T-cell (primary cell): ENCODE data around the gene PKD1L1. TPM values are rescaled to one million over a fixed set of nuclear protein-coding genes. Genes with fewer than 3 reads are reported as not detected.

Source experiments
- ATAC-seq, 4 experiments: fragments of 200-7000 bp in 3 of 4; fragments of 150-1000 bp in 1 of 4; cut with Tn5 transposase; replicated peaks in 1 of 4; 1 replicate in 3 of 4; 2 replicates in 1 of 4; pipeline ENCODE4 v1.10.0; 2021; ENCODE audit warnings: moderate library complexity in 3 of 4, mild to moderate bottlenecking in 2 of 4, moderate number of reproducible peaks in 1 of 4
- CTCF ChIA-PET, 2 donors: fragments of 300-600 bp; sonication (Branson Sonifier 250); formaldehyde crosslinking; loops; one replicate each; lab custom pipeline; 2022; ENCODE audit warnings: antibody characterized with exemption in 2 of 2; lab: Charles Lee
- POLR2A ChIA-PET, 2 donors: fragments of 300-600 bp; sonication (Branson Sonifier 250); formaldehyde crosslinking; loops; one replicate each; lab custom pipeline; 2022; ENCODE audit warnings: antibody characterized with exemption in 2 of 2; lab: Charles Lee
- DNase-seq, 35 experiments: peaks; one replicate each; pipeline versions ENCODE4 v3.0.0 to v3.0.0-alpha.2; 2013 to 2023
- H3K27ac ChIP-seq: one replicate; pipeline ENCODE4 v1.5.1; 2013; ENCODE audit warnings: low read length
- H3K27me3 ChIP-seq, 2 experiments: replicated peaks in 1 of 2; 1 replicate in 1 of 2; 2 replicates in 1 of 2; pipeline versions ENCODE4 v1.6.1 to v1.7.0; 2013; ENCODE audit warnings: low read length in 1 of 2, mixed read lengths in 1 of 2; ENCODE audit not compliant: control insufficient read depth in 2 of 2, insufficient read depth in 2 of 2; ENCODE audit errors: extremely low read depth in 1 of 2
- H3K36me3 ChIP-seq, 2 donors: 1 replicate in 1 of 2; 2 replicates in 1 of 2; pipeline versions ENCODE4 v1.6.1 to v1.7.0; 2013; ENCODE audit warnings: low read length in 1 of 2; ENCODE audit not compliant: control insufficient read depth in 2 of 2, insufficient read depth in 1 of 2; ENCODE audit errors: extremely low read depth in 1 of 2
- H3K4me1 ChIP-seq, 2 experiments: 1 replicate in 1 of 2; 2 replicates in 1 of 2; pipeline versions ENCODE4 v1.6.1 to v1.7.0; 2013; ENCODE audit warnings: low read length in 2 of 2, mixed read lengths in 1 of 2; ENCODE audit not compliant: insufficient read depth in 2 of 2, control insufficient read depth in 1 of 2; ENCODE audit errors: extremely low read depth in 1 of 2
- H3K4me3 ChIP-seq, 2 donors: 1 replicate in 1 of 2; 2 replicates in 1 of 2; pipeline versions ENCODE4 v1.5.1 to v1.7.0; 2013; ENCODE audit warnings: mild to moderate bottlenecking in 2 of 2, low read length in 1 of 2, moderate library complexity in 1 of 2; ENCODE audit not compliant: control insufficient read depth in 1 of 2; ENCODE audit errors: extremely low read depth in 1 of 2
- H3K9me3 ChIP-seq: 2 replicates; pipeline ENCODE4 v1.7.0; 2013
- H3K27ac Mint-ChIP-seq, 2 donors: one replicate each; pipeline ENCODE4 v1.8.0; 2020 to 2021; ENCODE audit warnings: mild to moderate bottlenecking in 2 of 2, mixed read lengths in 2 of 2
- H3K27me3 Mint-ChIP-seq, 2 donors: one replicate each; pipeline ENCODE4 v1.8.0; 2021 to 2022; ENCODE audit warnings: mixed read lengths in 2 of 2
- H3K36me3 Mint-ChIP-seq: one replicate; pipeline ENCODE4 v1.8.0; 2021; ENCODE audit warnings: mixed read lengths
- H3K4me1 Mint-ChIP-seq, 3 donors: one replicate each; pipeline ENCODE4 v1.8.0; 2020 to 2022; ENCODE audit warnings: mixed read lengths in 3 of 3, mild to moderate bottlenecking in 1 of 3
- H3K4me3 Mint-ChIP-seq, 3 donors: one replicate each; pipeline ENCODE4 v1.8.0; 2020 to 2022; ENCODE audit warnings: mild to moderate bottlenecking in 3 of 3, mixed read lengths in 3 of 3, moderate library complexity in 3 of 3
- H3K9me3 Mint-ChIP-seq, 3 donors: one replicate each; pipeline ENCODE4 v1.8.0; 2020 to 2022; ENCODE audit warnings: mixed read lengths in 3 of 3
- WGBS: methylation state at CpG from one replicate; pipeline ENCODE4 v1.1.5; 2013; ENCODE audit warnings: missing lambda C conversion rate; ENCODE audit not compliant: insufficient coverage; 5-methylcytosine and 5-hydroxymethylcytosine counted together
- total RNA-seq, 35 experiments: library from RNA in 6 of 35; stranded (reverse) in 6 of 35; fragments of 120-200 nt in 1 of 35; gene quantifications; one replicate each; pipeline versions ENCODE4 v1.2.1 to v1.2.4 and lab custom pipeline; 2013 to 2026

The PKD1L1 gene
- total RNA-seq, 5 donors from 2014 or later (not counting 1 experiment from before 2014, with no cell fraction given), result 0.30 to 0.76 (median 0.38) TPM

DNA sequence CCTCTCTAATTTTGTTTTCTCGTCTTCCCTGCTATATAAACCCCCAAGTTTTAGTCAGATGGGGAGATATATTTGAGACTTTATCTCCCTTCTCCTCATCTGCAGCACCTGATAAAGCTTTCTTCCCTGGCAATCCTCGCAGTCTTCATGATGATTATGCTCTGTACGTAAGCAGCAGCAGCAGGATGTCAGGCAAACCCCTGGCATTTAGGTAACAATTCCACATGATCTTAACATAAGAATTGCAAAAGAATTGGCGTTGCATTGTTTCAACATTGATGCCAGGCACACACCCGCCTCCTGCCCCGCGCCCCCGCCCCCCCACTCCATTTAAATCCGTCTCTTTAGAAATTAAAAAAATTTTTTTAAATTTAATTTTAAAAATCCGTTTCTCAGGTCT is 6.1 kb downstream of the PKD1L1 start:
- 88% methylated on average over 2 of the region's 10 CpGs for WGBS
- Mint-ChIP-seq H3K36me3 (no peaks in the 10 kb centered on the region), H3K4me1 (peaks cover 0 to 4% (median 0%) of the 10 kb centered on the region in 3 donors), H3K27ac (peak overlapping the region in 1 of 2 donors; percentile 32), H3K27me3 (no peaks in the 10 kb centered on the region), H3K4me3 (no peak overlapping the region), H3K9me3 (no peaks in the 10 kb centered on the region)
- POLR2A ChIA-PET, result no interaction called here
- H3K4me3 ChIP-seq, result no peak overlapping the region
- no peak for DNase-seq
- H3K27ac ChIP-seq, result no peak overlapping the region
- no peaks in the 10 kb centered on the region for H3K9me3 ChIP-seq
- CTCF ChIA-PET, result no interaction called here
- no peaks in the 10 kb centered on the region for H3K4me1 ChIP-seq
- H3K27me3 ChIP-seq, result no peaks in the 10 kb centered on the region
- no peaks in the 10 kb centered on the region for H3K36me3 ChIP-seq
- no peak for ATAC-seq

DNA sequence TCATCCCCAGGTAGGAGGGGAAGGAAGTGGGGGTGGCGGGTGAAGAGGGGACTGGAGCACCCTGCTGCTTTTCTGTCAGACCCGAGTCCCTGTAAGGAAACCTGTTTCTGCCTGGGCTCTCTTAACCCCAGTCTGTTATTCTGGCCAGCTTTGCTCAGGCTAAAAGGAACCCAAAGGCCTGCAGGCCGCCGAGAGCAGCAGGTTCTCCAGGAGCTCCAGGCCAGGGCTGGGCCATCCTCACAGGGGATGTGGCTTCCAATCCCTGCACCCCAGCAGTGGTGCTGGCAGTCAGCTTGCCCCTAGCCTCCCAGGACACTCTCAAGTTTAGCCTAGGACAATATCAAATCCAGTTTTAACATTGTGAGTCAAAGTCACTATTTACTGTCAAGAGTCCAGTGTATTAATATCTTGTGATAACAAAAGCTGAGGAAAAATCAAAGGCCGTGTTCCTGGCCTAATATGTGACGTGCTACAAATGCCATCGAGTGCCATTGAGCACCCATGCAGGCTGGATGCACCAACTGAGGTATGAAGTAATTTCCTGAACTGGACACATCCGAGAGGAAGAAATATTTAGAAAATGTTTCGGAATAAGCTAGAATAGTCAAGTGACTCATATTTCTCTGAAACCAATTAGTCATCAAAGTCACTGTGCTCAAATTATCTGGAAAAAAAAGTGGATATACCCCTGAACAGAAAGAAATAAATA is 7.0 kb downstream of the PKD1L1 start:
- no peaks in the 10 kb centered on the region for H3K9me3 Mint-ChIP-seq
- Histone ChIP-seq H3K27me3 (no peaks in the 10 kb centered on the region), H3K36me3 (no peaks in the 10 kb centered on the region), H3K9me3 (no peaks in the 10 kb centered on the region), H3K27ac (no peak overlapping the region), H3K4me3 (no peak overlapping the region), H3K4me1 (no peaks in the 10 kb centered on the region)
- ATAC-seq (no peak), DNase-seq (no peak)
- peaks cover under 1% of the 10 kb centered on the region for H3K36me3 Mint-ChIP-seq
- ChIA-PET CTCF (no interaction called here), POLR2A (no interaction called here)
- 89% methylated on average over 5 of the region's 9 CpGs for WGBS
- no peaks in the 10 kb centered on the region for H3K27me3 Mint-ChIP-seq
- H3K4me3 Mint-ChIP-seq, result no peak overlapping the region
- no peak overlapping the region for H3K27ac Mint-ChIP-seq
- peaks cover 0 to 4% (median 0%) of the 10 kb centered on the region in 3 donors for H3K4me1 Mint-ChIP-seq

DNA sequence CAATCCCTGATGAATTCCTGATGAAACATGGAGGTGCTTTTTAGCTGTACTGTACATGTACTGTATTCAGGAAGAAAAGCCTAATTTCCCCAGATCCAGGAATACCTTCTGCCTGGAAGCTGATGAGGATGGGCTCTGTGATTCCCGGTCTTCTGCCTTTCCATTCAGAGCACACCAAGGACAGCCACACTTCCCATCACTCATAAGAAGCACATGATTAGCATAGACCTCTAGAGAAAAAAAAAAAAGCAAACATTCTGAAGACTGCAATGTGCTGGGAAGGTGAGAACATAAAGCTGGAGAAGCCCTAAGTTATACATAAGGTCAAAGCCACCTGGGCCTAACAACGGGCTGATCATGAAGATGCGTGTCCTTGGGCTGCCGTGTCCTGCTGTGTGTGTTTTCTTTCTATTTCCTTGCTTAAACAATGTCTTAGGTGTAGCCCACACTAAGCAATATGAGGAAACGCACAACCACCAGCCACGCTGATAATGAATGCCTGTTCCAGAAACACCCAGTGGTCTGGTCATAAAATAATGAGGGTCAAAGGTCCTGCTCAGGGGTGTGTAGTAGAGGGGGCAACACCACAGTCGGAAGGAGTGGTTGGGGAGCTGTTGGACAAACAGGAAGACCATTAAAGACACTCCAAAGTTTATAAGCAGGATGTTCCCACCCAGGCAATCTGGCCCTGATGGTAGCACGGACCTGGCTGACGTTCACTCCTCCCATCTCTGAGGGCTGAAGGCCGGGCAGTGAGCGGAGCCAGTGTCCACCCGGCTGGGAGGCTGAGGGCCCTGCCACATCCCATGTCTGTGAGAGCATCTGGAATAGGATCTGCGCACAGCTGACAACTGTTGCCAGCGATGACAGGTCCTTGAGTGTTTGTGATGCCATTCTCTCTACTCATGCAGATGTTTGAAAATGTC is 7.9 kb downstream of the PKD1L1 start:
- Histone ChIP-seq H3K4me3 (no peak overlapping the region), H3K27me3 (no peaks in the 10 kb centered on the region), H3K36me3 (no peaks in the 10 kb centered on the region), H3K9me3 (no peaks in the 10 kb centered on the region), H3K27ac (no peak overlapping the region), H3K4me1 (no peaks in the 10 kb centered on the region)
- Mint-ChIP-seq H3K4me1 (peaks cover 0 to 4% (median 0%) of the 10 kb centered on the region in 3 donors), H3K36me3 (peaks cover 3% of the 10 kb centered on the region), H3K27ac (no peak overlapping the region), H3K9me3 (no peaks in the 10 kb centered on the region), H3K4me3 (no peak overlapping the region), H3K27me3 (no peaks in the 10 kb centered on the region)
- DNase-seq (no peak), ATAC-seq (no peak)
- CTCF ChIA-PET, result no interaction called here
- WGBS, result 78% methylated on average over 10 of the region's 14 CpGs
- POLR2A ChIA-PET, result no interaction called here

DNA sequence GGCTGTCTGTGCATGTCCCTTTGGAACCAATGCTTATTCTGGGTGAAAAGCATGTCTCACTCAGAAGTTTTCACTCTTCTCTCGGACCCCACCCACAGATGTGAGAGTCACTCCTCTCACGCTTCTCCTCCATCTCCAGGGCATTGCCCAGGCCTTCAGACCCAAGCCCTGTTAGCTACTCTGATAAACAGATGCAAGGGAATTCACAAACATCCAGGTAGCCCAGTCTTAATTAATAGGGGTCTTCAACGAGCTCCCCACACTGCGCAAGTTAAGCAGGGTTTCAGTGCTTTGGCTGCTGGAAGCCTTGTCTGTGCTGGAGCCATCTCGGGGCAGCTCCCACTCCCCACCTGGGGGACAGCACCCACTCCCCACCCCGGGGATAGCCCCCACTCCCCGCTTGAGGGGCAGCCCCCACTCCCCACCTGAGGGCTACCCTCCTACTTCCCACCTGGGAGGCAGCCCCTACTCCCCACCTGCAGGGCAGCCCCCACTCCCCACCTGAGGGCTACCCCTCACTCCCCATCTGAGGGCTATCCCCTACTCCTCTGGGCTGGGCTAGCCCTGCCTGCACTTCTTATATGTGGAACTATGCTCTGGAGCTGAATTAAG is 8.7 kb downstream of the PKD1L1 start:
- Mint-ChIP-seq H3K27me3 (no peaks in the 10 kb centered on the region), H3K9me3 (no peaks in the 10 kb centered on the region), H3K27ac (no peak overlapping the region), H3K36me3 (peaks cover 3% of the 10 kb centered on the region), H3K4me1 (peaks cover 0 to 4% (median 0%) of the 10 kb centered on the region in 3 donors), H3K4me3 (no peak overlapping the region)
- H3K36me3 ChIP-seq, result no peaks in the 10 kb centered on the region
- ATAC-seq, result no peak
- H3K27ac ChIP-seq, result no peak overlapping the region
- ChIA-PET CTCF (interaction anchor here in 1 of 2 donors (0.7 kb wide), 1 partner anchor 39 kb away, joined by 3 read pairs; no protein-coding TSS in a partner anchor), POLR2A (interaction anchor here in 1 of 2 donors (0.6 kb wide), 1 partner anchor 21 kb away, joined by 3 read pairs; no protein-coding TSS in a partner anchor)
- WGBS, result 86% methylated on average over 7 of the region's 7 CpGs
- DNase-seq, result no peak
- no peaks in the 10 kb centered on the region for H3K4me1 ChIP-seq
- H3K27me3 ChIP-seq, result no peaks in the 10 kb centered on the region
- no peaks in the 10 kb centered on the region for H3K9me3 ChIP-seq
- H3K4me3 ChIP-seq, result no peak overlapping the region

DNA sequence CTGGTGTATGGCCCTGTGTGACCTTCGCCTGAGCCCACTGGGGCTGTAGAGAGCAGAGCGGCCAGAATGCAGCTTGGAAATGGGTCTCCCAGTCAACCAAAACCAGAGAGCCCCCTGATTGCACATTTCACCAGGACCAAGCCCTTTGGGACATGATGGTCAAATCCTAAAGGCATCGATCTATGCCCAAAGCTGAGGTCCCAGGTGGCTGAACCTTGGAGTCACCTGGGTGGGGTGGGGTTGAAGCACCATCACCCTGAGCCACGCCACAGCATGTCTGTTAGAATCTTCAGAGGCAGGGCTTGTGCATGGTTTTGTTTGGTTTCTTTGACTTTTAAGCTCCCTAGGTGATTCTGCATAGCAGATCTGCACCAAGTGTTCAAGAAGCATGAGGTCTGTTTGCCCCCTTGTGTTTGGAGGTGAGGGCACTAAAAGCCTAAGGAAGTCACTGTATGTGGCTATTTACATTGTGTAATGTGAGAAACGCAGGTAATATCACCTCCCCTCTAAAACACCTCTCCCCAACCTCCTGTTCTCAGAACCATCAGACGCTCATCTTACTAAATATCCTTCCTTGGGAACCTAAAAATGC is 9.6 kb downstream of the PKD1L1 start:
- Histone ChIP-seq H3K27ac (no peak overlapping the region), H3K4me1 (no peaks in the 10 kb centered on the region)
- CTCF ChIA-PET, result no interaction called here

More for the DNA sequence above, 9.6 kb downstream of the PKD1L1 start:
- no peak overlapping the region for H3K4me3 ChIP-seq
- no peaks in the 10 kb centered on the region for H3K27me3 Mint-ChIP-seq
- peaks cover 0 to 4% (median 0%) of the 10 kb centered on the region in 3 donors for H3K4me1 Mint-ChIP-seq
- no peaks in the 10 kb centered on the region for H3K9me3 Mint-ChIP-seq
- H3K27me3 ChIP-seq, result no peaks in the 10 kb centered on the region
- no peak overlapping the region for H3K27ac Mint-ChIP-seq
- 84% methylated on average over 4 of the region's 6 CpGs for WGBS
- no peaks in the 10 kb centered on the region for H3K36me3 ChIP-seq
- H3K9me3 ChIP-seq, result no peaks in the 10 kb centered on the region
- ATAC-seq, result no peak
- POLR2A ChIA-PET, result interaction anchor here in 1 of 2 donors (0.6 kb wide), 1 partner anchor 22 kb away, joined by 3 read pairs; no protein-coding TSS in a partner anchor
- no peak for DNase-seq
- H3K4me3 Mint-ChIP-seq, result no peak overlapping the region
- peaks cover 3% of the 10 kb centered on the region for H3K36me3 Mint-ChIP-seq
